DMS79 (cell line): ENCODE measurements around the gene CLN3.
"Not testable (repeated sequence)": the region's sequence is repeated elsewhere in the genome, so short reads cannot be mapped to it uniquely, and the experiment has no call there.

Experiments used
- DNase-seq: peaks from one replicate; lab custom pipeline; 2025; lab: John Stamatoyannopoulos, UW

The CLN3 gene

GRCh38 chr16:28491970-28492474 lies at the start of gene CLN3:
Gene CLN3 (minus strand): TSS chr16:28492074. CDS start chr16:28491759, 315 bp downstream.
- DNase-seq, result peak; percentile 94

- DNase-seq, result no peak
These were observed 48.5 kb upstream of the CLN3 start for GRCh38 chr16:28540346-28540745.

- no peak for DNase-seq
These were observed 47.1 kb upstream of the CLN3 start, which contains the start of gene NUPR1 for GRCh38 chr16:28538733-28539596. Gene NUPR1 (minus strand): TSS chr16:28538974. CDS start chr16:28538907, 67 bp downstream.

- DNase-seq, result no peak
These were observed 46.3 kb upstream of the CLN3 start for GRCh38 chr16:28537964-28538732.

- DNase-seq, result no peak
These were observed 45.2 kb upstream of the CLN3 start for GRCh38 chr16:28537076-28537475.

- DNase-seq, result no peak
These were observed 42.9 kb upstream of the CLN3 start for GRCh38 chr16:28534542-28535373.

- no peak for DNase-seq
These were observed 41.2 kb upstream of the CLN3 start for GRCh38 chr16:28532940-28533647.

GRCh38 chr16:28531777-28532744 lies 40.2 kb upstream of the CLN3 start:
- DNase-seq, result no peak

GRCh38 chr16:28529124-28529523 lies 37.2 kb upstream of the CLN3 start:
- no peak for DNase-seq

- no peak for DNase-seq
These were observed 36.6 kb upstream of the CLN3 start for GRCh38 chr16:28528463-28528867.

GRCh38 chr16:28527985-28528384 lies 36.1 kb upstream of the CLN3 start:
- DNase-seq, result no peak

- not testable (repeated sequence) for DNase-seq
These were observed 35.4 kb upstream of the CLN3 start for GRCh38 chr16:28527100-28527785.

- no peak for DNase-seq
These were observed 34.6 kb upstream of the CLN3 start for GRCh38 chr16:28526201-28527099.

- no peak for DNase-seq
These were observed 32.9 kb upstream of the CLN3 start for GRCh38 chr16:28524681-28525171.

- DNase-seq, result no peak
These were observed 30.9 kb upstream of the CLN3 start for GRCh38 chr16:28522792-28523191.

- no peak for DNase-seq
These were observed 29.6 kb upstream of the CLN3 start for GRCh38 chr16:28521436-28521835.

GRCh38 chr16:28520672-28521071 lies 28.8 kb upstream of the CLN3 start:
- DNase-seq, result no peak

- DNase-seq, result no peak
These were observed 22.4 kb upstream of the CLN3 start for GRCh38 chr16:28514246-28514645.
